B cell (primary cell): ENCODE results near the gene TFCP2L1.

Experiments used
- CTCF ChIP-seq: fragments of 200-600 bp; IDR thresholded peaks from one replicate; pipeline ENCODE4 v1.8.0; 2022; ENCODE audit warnings: antibody characterized with exemption, mild to moderate bottlenecking
- EZH2 ChIP-seq: IDR thresholded peaks from 2 replicates; pipeline ENCODE4 v1.6.1; 2012; ENCODE audit warnings: borderline replicate concordance, low read depth, mild to moderate bottlenecking, moderate library complexity, low read length; ENCODE audit not compliant: insufficient read depth, poor library complexity, severe bottlenecking

- no peak for TF ChIP-seq CTCF
- TF ChIP-seq EZH2 = no peak
Observed at GRCh38 chr2:121303531-121304263, 18.7 kb upstream of the TFCP2L1 start.
